HG03565 (cell line): ENCODE results near the gene XPO1.

Experiments used
- ATAC-seq: cut with Tn5 transposase; IDR thresholded peaks from one replicate; pipeline ENCODE4 v1.9.1; 2021; ENCODE audit warnings: mild to moderate bottlenecking, moderate library complexity; ENCODE audit not compliant: unreplicated experiment

XPO1 gene

DNA sequence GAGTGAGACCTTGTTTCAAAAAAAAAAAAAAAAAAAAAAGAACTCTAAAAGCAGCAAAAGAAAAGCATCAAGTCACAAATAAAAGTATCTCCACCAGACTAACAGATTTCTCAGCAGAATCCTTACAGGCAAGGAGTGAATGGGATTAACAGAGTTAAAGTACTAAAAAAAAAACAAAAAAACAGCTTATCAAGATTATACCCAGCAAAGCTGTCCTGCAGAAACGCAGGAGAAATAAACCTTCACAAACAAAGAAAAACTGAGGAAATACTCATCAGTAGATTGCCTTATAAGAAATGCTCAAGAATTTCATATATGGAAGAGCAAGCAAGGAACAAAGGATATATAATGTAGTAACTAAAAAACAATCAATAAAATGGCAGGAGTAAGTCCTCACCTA is 102.9 kb downstream of the XPO1 start:
- ATAC-seq = no peak

DNA sequence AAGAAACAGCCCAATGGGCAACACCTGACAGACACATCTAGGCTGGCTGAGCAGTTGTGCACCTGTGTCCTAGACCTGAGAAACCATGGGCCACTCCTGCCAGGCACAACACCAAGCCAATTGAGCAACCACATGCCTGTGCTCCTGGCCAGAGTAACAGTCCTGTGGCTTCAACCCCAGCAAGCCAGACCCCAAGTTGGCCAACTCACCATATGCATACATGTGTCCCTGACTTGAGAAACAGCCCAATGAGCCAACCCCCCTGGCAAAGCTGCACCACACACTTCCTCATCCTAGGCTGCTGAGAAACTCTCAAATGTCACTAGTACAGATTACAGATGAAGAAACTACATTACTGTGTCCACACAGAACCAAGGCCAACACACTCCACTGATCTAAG is 103.8 kb downstream of the XPO1 start:
- ATAC-seq = no peak

DNA sequence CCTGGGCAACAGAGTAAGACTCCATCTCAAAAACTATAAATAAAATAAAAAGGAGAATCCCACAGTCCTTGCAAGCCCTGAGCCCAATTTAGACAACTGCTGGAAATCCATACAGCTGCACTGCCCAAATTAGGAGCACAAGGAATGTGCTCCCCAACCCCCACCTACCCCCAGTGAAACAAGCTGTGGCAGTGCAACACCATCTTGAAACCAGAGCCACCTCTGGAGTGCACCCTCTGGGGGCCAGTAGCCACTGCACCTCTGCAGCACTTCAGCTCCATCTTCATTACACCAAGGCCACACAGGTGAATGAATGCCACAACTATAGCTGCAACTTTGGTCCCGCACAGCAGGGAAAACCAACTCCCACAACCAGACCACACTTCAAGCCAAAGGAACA is 104.5 kb downstream of the XPO1 start:
- no peak for ATAC-seq

DNA sequence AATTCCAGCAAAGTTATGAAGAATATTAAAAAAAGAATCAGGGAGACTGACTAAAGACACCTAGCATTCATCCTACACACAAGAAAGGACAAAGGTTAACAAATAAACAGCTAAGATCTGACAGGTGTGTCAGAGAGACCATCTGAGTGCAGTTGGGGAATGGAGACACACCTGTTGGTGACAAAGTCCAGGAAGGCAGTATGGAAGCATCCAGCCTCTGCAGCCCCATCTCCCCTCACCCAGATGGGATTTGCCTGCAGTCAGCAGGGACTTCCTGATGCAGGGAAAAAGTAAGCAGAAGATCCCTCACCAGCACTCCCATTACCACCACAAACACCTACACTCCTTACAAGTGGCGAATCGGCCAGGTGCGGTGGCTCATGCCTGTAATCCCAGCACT is 105.2 kb downstream of the XPO1 start:
- no peak for ATAC-seq

DNA sequence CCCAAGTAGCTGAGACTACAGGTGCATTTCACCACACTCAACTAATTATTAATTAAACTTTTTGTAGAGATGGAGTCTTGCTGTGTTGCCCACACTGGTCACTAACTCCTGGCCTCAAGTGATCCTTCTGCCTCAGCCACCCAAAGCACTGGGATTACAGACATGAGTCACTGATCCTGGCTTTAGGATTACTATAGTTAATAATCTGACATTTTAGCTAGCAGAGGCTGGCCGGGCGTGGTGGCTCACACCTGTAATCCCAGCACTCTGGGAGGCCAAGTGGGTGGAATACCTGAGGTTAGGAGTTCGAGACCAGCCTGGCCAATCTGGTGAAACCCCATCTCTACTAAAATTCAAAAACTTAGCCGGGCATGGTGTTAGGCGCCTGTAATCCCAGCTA is 106.8 kb downstream of the XPO1 start:
- no peak for ATAC-seq
